GM21723 (cell line): Measurements from ENCODE around the gene BRI3.
"Not testable (repeated sequence)": the region's sequence is repeated elsewhere in the genome, so short reads cannot be mapped to it uniquely, and the experiment has no call there.

Experiments
- ATAC-seq: cut with Tn5 transposase; IDR thresholded peaks from one replicate; pipeline ENCODE4 v1.9.1; 2021; ENCODE audit warnings: mild to moderate bottlenecking, moderate library complexity; ENCODE audit not compliant: unreplicated experiment

The BRI3 gene

DNA sequence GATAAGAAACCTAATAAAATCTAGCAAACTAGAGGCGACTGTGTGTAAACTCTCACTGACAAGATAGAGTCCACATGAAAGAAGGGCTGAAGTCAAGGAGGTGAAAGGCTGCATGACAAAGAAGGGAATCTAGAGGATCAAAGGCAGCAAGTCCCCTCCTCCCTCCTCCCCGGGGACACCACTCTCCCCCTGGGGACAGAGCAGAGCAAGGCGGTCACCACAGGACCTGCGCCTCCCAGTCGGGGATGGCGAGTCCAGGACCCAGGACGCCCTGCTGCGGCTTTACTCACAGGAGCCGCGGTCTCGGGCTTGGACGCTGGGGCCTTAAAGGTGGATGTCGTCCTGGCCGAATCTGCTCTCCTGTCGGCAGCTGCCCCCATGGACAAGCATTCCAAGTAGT lies 22.4 kb downstream of the BRI3 start:
- no peak for ATAC-seq

DNA sequence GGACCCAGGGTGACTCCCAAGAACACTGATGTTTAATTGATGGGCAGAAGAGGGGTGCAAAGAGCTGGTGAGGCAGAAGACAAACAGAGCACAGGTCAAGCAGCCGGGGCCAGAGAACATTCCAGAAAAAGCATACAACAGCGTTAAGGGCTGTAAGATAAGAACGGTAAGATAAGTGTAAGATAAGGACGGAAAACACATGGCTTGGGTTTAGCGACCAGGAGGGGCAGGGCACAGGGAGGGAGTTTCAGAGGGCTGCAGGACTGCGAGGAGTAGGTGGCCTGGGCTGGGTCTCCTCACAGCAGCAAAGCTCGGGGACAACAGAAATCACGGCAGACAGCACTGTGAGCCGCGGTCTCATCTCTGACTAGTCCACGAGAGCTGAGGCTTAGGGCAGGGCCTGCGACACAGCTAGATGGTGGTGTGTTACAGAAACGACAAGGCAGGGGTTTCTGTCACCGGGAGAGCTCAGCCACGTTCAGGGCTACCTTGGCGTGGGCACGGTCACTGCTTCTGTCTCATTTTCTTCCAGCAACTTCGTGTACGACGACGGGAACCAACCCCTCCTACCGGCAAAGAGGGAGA lies 24.6 kb downstream of the BRI3 start:
- ATAC-seq: no peak

DNA sequence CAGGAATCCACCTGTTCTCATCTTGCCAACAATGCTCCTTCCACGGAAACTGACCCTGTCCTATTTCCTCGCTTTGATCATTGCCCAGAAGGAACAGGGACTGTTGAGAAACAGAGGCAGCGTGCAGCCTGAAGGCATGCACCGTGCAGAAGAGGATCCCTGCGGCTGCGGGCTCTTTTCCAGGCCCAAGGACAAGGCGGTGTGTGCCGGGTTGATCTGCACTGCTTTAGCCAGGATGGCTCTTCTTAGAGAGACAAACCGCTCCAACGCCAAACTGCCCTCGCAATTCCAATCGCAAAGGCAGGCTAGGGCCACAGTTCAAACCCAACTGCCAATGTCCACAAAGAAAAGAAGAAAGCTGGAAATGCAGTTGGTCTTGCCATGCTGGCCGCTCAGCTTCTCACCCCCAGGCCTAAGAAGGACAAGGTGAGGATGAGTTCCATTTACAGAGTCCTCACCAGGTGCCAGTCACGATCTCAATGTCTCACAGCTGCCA lies 26.5 kb downstream of the BRI3 start:
- ATAC-seq: no peak

DNA sequence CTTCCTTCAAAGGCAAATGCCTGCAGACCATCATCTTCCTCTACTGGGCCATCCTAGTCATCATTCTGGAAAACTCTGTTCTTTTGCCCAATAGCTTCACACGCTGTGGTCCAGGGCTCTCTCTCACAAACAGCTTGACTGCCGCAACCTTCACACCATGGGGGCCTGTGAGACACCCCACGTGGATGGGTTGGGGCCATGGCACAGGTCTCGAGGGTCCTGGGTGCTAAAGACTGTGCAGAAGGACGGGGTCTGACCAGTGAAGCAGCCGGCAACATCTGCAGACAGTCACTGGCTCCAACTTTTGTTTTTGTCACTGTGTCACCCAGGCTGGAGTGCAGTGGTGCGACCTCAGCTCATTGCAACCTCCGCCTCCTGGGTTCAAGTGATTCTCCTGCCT lies 28.1 kb downstream of the BRI3 start:
- no peak for ATAC-seq

DNA sequence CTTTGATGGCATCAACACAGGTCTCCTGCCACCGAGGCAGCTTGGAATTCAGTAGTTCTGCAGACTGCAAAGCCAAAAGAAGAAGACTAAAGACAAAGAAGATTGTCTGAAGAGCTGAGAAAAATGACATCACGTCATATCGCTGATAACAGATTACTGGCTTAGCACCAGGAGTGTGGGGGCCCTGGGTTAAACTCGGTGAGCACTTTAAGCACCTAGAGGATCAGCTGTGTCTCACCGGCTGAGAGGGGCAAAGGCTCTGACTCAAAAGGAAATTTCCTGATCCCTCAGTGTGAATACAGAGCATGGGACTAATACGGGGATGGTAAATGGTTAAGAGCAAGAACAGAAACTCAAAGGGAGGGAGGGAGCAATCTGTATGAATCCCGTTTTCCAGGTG lies 30.7 kb downstream of the BRI3 start:
- no peak for ATAC-seq

DNA sequence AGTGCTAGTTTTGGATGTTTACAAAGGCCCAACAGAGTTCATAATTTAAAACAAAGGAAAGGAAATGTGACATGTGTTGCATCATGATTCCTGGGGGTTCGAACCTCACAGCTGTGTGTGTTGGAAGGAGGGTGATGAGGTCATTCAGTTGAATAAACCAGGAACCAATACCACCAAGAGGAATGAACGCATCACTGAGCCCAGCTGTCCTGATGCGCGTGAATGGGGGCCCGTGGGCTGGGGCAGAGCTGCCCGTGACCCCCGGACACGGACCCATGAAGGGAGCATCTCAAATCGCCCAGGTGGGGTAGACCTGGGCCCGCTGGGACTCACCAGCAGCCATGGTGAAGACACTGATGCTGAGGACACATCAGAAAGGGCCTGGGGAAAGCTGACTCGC lies 33.0 kb downstream of the BRI3 start:
- ATAC-seq: peak; percentile 73

DNA sequence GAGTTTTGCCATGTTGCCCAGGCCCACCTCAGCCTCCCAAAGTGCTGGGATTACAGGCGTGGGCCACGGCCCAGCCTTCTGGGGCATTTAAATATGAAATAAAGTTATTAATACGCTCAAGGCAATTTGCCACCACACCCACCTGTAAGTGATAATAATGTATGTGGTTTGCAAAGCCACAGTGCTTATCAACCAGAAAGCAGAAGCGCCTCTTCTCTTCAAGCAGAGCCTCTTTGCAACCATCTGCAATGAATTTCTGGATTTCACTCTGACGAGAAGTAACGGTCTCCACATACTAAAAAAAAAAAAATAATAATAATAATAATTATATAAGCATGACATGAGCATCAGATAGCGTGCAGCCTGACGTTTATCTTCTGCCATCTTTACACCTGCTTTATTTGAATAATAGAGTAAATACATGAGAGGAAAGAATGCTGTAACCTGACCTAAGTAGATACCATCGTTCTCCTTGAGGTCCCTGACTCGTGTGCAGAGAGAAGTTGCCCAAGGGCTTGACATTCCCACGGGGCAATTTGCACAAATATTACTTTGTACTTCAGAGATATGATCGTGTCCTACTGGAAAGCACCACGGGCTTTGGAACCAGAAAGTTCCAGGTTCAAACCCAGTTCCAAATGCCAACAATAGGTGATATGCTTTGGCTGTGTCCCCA lies 34.0 kb downstream of the BRI3 start:
- peak; percentile 85 for ATAC-seq

DNA sequence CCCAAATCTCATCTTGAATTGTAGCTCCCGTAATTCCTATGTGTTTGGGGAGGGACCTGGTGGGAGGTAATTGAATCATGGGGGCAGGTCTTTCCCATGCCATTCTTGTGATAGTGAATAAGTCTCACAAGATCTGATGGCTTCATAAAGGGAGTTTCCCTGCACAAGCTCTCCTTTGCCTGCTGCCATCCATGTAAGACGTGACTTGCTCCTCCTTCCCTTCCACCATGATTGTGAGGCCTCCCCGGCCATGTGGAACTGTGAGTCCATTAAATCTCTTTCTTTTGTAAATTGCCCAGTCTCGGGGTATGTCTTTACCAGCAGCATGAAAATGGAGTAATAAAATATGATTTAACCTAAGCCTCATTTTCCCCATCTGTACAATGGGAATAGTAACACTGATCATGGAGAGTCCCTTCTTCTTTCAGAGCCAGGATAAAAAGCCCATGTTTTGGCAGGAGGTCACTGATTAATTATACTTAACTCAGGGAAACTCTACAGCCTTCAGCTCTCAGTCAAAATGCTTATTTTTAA lies 34.6 kb downstream of the BRI3 start:
- not testable (repeated sequence) for ATAC-seq

DNA sequence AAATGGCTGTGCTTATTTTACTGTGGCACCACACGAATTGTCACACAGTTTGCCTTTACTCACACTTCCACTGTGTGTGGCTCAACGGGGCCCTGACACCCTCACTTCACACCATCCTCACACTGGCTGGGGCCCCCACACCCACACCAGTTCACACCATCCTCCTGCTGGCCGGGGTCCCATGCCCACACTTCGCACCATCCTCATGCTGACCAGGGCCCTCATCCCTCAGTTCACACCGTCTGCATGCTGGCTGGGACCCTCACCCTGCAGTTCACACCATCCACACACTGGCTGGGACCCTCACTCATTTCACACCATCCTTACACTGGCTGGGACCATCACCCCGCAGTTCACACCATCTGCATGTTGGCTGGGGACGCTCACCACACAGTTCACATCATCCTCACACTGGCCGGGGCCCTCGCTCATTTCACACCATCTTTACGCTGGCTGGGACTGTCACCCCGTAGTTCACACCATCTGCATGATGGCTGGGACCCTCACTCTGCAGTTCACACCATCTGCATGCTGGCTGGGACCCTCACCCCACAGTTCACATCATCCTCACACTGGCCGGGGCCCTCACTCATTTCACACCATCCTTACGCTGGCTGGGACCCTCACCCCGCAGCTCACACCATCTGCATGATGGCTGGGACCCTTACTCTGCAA lies 36.0 kb downstream of the BRI3 start:
- no peak for ATAC-seq

DNA sequence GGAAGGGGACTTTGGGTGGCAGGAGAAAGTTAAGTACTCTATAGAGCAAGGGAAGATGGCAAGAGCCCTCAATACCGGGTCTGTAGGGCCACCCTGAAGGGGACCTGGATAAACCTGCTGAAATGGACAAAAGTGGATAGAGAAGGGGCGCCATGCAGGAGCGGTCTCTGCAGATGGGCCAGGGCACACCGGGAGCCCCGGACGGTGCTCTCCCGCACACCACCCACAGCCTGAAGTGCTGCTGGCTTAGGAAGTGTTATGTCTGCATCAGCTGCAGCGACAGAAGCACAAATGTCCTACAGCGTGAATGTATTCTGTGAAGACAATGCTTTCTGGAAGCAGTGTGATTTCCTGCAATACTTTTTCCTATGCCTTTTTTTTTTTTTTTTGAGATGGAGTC lies 37.7 kb downstream of the BRI3 start:
- no peak for ATAC-seq

DNA sequence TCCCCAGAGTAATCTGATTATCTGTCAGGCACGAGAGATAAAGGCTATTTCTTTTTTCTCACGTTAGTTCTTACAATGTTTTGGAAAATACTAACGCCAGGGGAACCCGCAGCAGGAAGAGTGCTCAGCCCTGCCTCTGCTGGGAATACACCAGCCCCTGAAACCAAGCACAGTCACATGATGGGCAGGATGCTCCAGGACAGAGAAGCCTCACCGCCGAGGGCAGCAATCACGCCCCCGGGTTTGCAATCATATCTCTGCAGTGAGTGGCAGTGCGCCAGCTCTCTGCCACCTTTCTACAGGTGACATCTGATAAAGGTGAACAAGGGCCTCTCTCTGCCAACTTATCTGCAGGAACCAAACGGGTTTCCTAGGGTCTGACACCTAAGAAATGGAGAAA lies 39.8 kb downstream of the BRI3 start:
- ATAC-seq: no peak

DNA sequence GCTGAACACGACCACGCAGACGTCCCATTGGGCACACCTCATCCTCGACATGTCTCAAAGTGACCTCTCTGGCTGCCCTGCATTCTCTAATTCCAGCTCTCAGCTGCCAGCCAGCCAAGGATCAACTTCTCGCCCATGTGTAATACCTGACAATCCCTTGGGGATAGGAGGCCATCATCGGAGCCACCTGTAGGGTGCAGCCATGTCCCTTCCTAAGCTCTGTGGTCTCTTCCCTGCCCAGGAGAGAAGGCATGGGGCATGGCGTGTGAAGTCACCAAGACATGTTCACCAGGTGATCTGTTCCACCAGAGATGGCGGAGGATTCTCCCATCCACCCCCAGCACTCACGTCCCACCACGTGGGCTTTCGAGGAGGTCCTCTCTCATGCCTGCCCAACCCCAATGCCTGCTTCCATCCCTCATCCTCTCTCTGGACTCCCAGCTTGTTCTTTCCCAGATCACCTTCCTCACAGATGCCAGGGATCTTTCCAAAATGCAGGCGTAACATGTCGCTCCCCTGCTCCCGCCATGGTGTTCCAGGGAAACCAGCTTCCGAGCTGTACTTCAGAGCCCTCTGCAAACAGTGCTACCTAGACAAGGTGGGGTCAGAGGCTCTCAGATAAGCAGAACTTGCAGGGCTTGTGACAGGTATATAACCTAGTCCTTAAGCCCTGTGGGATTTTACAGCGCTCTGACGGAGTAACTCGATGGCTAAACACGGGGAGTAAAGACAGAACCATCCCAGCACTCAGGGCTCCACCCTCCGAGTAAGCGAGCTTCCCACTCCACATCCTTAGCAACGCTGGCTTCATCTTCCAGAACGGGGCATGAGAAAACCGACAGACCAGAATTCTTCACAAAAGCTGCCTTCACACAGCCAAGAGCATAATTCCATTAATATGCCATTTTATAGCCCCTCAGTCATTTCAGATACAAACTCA lies 41.1 kb downstream of the BRI3 start:
- ATAC-seq: no peak

DNA sequence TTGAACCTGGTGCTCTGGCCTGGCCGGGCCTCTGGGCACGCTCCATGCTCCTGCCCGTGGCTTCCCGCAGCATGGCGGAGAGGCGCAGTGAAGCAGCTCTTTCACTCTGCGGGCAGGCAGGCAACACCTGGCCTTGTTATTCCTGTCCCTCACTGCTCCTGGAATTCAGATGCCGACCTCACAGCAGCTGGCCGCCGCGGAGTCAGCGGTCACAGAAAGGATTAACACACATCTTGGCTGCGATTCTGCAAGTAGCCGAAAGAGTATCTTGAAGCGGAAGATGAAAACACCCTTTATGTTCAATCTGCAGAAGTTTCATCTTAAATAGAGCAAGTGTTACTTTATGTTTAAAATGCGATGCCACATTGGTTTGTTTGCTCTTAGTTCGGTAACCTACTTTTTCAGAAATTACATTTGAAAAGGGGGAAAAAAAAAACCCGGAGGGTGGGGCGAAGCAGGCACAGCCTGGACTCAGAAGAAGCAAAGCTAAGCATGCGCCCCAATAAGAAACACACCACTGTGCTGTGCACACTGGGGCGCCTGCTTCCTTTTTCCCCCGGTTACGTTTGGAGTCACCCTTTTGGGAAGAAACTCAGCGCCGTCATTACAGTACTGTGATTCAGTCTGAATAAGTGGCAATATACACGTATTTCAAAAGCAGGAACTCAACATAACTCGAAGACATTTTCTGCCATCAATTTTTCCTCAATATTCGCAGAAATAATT lies 42.3 kb downstream of the BRI3 start:
- ATAC-seq: no peak

DNA sequence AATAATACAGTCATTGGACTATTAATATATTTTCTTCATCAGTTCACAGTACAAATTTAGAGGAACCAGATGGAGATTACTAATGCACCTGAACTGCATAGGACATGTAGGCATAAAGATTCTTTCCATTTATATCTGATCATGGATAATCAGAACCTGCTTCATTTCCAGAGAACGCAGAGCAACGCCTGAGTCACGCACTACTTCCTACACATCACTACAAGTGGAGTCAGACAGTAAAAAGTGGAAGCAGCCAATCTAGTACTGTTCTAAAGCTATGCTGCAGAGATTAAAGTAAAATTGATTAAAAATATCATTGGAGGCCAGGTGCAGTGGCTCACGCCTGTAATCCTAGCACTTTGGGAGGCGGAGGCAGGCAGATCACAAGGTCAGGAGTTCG lies 43.3 kb downstream of the BRI3 start:
- no peak for ATAC-seq

DNA sequence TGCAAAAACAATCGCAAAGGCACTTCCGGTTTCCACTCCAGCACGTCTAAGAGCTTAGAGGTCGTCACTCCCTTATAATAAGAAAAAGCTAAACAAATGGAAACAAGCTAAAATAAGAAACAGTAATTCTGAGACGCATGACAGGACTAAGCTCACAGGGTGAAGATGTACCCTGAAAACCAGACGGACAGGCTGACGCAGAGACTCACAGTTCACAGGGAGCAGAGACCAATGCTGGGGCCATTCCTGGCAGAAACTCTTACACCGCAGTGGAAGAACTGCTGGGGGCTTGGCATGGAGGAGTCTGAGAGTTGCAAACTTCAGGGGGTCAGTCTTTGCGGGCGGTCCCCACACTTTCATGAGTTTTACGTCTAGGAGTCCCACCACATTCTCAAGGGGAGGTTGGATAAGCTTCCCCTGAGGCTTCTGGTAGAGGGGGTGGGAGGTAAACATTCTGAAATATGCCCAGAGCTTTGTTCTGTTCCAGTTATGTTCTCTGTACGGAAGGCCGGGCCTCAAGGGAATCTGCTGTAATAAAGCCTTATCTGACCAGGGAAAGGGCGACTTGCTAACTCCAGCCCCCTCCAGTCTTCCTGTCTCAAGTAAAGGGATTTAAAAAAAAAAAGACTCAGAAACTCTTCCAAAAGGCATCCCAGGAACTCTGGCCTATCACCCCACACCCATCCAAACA lies 47.8 kb downstream of the BRI3 start:
- no peak for ATAC-seq

DNA sequence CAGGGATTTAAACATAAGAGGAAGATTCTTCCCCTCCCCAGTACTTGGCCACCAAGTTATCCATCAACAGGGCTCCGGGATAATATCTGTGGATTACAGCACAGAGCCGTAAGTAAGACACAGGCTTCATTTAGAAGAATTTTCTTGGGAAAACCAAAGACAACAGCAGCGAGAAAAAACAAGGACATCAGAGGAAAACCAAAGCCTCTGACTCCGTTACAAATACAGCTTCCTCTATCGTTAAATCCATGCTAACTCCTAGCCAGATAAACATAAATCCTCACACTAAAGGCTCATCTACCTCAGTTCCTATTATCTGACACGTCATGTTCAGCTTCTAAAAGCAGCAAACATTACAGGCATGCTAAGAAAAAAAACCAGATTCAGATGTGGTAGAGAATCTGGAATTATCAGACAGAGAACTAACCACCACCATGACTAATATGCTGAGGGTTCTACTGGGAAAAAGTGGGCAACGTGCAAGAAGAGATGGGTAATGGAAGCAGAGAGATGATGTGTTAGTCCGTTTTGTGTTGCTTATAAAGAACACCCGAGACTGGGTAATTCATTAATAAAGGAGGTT lies 48.4 kb downstream of the BRI3 start:
- ATAC-seq: no peak

DNA sequence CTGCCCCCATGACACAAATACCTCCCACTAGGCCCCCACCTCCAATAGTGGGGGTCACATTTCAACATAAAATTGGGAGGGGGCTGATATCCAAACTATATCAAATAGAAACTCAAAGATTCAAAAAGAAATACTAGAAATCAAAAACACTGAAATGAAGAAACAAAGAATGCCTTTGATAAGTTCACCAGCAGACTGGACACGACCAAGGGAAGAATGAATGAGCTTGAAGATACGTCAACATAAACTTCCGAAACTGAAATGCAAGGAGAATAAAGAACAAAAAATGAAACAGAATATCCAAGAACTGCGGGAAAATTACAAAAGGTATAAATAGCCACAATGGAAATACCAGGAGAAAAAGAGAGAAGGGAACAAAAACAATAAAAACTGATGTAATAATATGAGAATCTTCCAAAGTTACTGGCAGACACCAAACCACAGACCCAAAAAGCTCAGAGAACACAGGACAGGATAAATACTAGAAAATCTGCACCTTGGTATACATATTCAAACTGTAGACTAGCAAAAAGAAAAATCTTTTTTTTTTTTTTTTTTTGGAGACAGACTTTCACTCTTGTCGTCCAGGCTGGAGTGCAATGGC lies 49.5 kb downstream of the BRI3 start:
- ATAC-seq: no peak

DNA sequence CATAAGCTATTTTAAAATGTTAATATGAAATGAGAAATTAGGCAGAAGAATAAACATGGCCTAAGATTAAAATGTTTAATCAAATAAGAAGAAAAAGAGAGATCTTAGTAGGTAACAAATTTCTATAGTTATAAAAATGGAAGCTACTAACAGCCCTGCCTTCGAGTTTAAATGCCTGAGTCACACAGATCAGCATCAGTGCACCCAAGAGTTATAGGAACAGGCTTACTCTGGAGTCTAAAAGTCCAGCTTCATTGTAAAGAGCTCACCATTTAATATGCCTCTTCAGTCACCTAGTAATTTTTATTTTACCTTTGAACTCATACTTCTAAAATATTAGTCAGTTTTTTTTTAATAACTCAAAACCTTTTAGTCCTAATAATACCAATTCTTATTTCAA lies 52.6 kb downstream of the BRI3 start:
- ATAC-seq: no peak

DNA sequence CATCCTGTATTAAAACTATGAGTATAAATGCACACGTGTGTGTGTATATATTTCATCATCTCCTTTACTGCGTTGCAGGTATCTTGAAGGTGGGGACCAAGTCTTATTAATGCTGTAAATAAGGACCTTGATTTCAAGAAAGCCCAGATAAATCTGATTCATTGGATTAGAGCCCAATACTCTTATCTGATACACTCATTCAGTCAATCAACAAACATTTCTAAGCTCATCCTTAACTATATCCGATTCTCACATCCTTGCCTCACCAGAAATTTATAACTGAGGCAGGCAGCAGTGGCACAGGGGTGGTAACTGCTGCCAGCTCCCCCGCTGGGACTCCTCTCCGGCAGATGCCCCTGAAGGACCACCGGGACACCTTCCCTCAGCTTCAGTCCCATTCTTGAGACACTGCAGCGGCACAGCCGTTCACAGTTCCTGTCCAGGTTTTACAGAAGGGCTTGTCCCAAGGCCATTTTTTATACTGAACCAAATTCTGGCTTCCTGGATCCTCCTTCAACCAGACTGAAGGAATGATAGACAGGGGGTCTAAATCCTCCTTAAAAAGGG lies 54.0 kb downstream of the BRI3 start:
- ATAC-seq: no peak
